ENCODE data around the gene TUBA3D.
"Not testable (repeated sequence)": the region's sequence is repeated elsewhere in the genome, so short reads cannot be mapped to it uniquely, and the experiment has no call there.

GRCh38 chr2:131476363-131476762, 444 bp downstream of the TUBA3D start:
- TF ChIP-seq CTCF (conservative IDR thresholded peaks at IDR 0.05 in 1 of 2, IDR thresholded peaks at IDR 0.05 in 1 of 2; ENCODE audit: low read depth in 1 of 2, low read length in 2 of 2); EZH2 (IDR thresholded peaks at IDR 0.05; ENCODE audit: low read length, missing control alignments): not testable (repeated sequence)

Measured in fibroblast of lung (primary cell).